DND-41 (cell line): ENCODE data around the gene CXCR2.

ENCODE experiments used
- CTCF ChIP-seq: IDR thresholded peaks from 2 replicates; pipeline ENCODE4 v1.5.1; 2012; ENCODE audit warnings: borderline replicate concordance, low read length, moderate library complexity, mild to moderate bottlenecking; ENCODE audit not compliant: poor library complexity, severe bottlenecking; ENCODE audit errors: extremely low read depth
- EZH2 ChIP-seq: IDR thresholded peaks from 3 replicates; pipeline ENCODE4 v1.6.1; 2012; ENCODE audit warnings: borderline replicate concordance, low read depth, mild to moderate bottlenecking, moderate library complexity, low read length, inconsistent platforms; ENCODE audit not compliant: severe bottlenecking

GRCh38 chr2:218137514-218137913, 11.7 kb downstream of the CXCR2 start:
- TF ChIP-seq CTCF, result no peak
- TF ChIP-seq EZH2, result no peak
